ENCODE measurements around the gene ASS1. TPM values are rescaled to one million over a fixed set of nuclear protein-coding genes. Genes with fewer than 3 reads are reported as not detected.

ASS1 gene
- total and polyA plus RNA-seq, 7 donors = 31.0 to 74.4 (median 67.0) TPM

DNA sequence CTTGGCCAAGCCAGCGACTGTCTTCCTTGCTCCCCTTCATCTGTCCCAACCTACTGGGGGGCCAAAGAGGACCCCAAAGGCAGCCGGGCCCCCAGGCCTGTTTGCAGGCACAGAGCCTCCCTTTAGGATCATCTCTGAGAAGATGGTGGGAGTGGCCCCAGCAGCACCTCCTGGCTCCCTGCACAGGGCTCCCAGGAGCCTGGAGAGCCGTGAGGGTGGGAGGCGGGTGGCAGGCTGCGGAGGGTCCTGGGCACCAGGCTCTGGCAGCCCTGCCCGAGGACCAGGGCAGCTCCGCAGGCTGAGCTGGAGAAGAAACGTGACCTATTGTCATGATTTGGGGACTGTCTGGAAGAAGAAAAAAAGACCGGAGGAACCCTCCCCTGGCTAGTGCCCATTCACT, 33.4 kb downstream of the ASS1 start:
- intact Hi-C loops (cut with DNase I) = no loop called here
- 90 to 96% (median 93%) methylated on average over 9 of the region's 9 CpGs for WGBS, 3 donors
- no peak for DNase-seq
- TF ChIP-seq, protein P1, sequence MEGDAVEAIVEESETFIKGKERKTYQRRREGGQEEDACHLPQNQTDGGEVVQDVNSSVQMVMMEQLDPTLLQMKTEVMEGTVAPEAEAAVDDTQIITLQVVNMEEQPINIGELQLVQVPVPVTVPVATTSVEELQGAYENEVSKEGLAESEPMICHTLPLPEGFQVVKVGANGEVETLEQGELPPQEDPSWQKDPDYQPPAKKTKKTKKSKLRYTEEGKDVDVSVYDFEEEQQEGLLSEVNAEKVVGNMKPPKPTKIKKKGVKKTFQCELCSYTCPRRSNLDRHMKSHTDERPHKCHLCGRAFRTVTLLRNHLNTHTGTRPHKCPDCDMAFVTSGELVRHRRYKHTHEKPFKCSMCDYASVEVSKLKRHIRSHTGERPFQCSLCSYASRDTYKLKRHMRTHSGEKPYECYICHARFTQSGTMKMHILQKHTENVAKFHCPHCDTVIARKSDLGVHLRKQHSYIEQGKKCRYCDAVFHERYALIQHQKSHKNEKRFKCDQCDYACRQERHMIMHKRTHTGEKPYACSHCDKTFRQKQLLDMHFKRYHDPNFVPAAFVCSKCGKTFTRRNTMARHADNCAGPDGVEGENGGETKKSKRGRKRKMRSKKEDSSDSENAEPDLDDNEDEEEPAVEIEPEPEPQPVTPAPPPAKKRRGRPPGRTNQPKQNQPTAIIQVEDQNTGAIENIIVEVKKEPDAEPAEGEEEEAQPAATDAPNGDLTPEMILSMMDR (IDR thresholded peaks at IDR 0.05) = no peak
- no peaks in the 10 kb centered on the region for H3K9me3 ChIP-seq
- H3K36me3 ChIP-seq (ENCODE audit: insufficient read depth in 1 of 2, low read depth in 1 of 2) = peaks cover 0 to 2% of the 10 kb centered on the region in 2 donors
- H3K27ac ChIP-seq = no peak overlapping the region
- no peak overlapping the region for H3K4me3 ChIP-seq
- ATAC-seq = no peak
- no peaks in the 10 kb centered on the region for H3K4me1 ChIP-seq
- no peaks in the 10 kb centered on the region for H3K27me3 ChIP-seq (ENCODE audit: insufficient read depth in 3 of 3, low read length in 2 of 3)

DNA sequence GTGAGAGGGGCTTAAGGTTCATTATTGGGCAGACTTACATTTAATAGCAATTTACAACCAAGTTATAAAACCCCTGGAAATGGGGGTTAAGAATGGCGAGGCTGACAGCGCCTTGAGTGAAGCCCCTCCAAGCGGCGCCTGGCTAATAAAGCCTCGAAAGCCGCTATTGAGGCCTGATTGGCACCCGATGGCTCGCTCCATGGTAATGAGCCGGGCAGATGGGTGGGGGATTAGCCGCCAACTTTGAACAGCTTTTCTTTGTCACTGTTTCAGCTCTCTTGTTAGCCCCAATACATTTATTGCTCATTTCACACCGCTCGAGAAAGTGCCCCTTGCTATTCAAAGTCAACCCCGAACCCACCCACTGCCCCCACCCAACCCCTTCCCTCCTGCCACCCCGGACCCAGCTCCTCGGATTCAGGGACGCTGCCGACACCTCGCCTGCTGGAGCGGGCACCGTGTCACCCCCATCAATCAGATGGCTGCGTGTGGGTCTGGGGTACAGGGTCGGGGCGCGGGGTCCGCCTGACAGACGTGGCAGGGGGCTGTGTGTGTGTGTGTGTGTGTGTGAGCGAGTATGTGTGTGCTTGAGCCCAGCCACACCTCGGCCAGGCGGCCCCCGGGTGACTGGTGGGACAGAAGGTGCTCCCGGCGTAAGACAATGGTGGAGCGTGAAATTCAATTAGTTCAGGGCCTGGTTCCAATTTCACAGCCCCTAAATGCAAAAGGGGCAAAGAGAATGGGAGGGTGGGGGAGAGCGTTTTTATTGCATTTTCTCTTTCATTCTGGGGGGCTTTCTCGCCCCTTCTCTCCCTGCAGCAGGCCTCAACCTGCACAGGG, 34.2 kb downstream of the ASS1 start:
- H3K27me3 ChIP-seq (ENCODE audit: insufficient read depth in 3 of 3, low read length in 2 of 3) = no peaks in the 10 kb centered on the region
- intact Hi-C loops (cut with DNase I) = no loop called here
- ATAC-seq = no peak

DNA sequence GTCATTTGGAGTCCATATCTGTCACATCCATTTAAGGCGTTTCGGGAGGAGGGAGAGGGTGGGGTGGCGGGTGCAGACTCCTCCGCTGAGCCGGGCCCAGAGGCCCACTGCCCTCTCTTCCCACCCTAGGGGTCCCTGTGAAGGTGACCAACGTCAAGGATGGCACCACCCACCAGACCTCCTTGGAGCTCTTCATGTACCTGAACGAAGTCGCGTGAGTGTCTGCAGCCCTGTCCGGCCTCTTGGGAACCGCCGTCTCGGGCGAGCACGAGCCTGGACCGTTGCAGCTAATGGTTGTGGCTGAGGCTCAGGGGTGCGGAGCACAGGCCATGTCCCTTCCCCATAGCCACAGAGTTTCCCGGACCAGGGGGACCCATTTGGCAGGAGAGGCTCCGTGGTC, 34.8 kb downstream of the ASS1 start:
- no peaks in the 10 kb centered on the region for H3K9me3 ChIP-seq
- DNase-seq (no peak), ATAC-seq (no peak)
- H3K27me3 ChIP-seq (ENCODE audit: insufficient read depth in 3 of 3, low read length in 2 of 3) = no peaks in the 10 kb centered on the region
- no peaks in the 10 kb centered on the region for H3K4me1 ChIP-seq
- H3K27ac ChIP-seq = no peak overlapping the region
- intact Hi-C loops (cut with DNase I) = no loop called here
- H3K36me3 ChIP-seq (ENCODE audit: insufficient read depth in 1 of 2, low read depth in 1 of 2) = peaks cover 0 to 2% of the 10 kb centered on the region in 2 donors
- WGBS, 3 donors = 83 to 87% (median 86%) methylated on average over 19 of the region's 19 CpGs
- no peak overlapping the region for H3K4me3 ChIP-seq
- TF ChIP-seq, protein P1 (IDR thresholded peaks at IDR 0.05) = no peak

More for the DNA sequence above, 34.2 kb downstream of the ASS1 start:
- DNase-seq = no peak
- H3K4me1 ChIP-seq = no peaks in the 10 kb centered on the region
- 71 to 75% (median 74%) methylated on average over 35 of the region's 35 CpGs for WGBS, 3 donors
- H3K4me3 ChIP-seq = no peak overlapping the region
- H3K27ac ChIP-seq = no peak overlapping the region
- no peaks in the 10 kb centered on the region for H3K9me3 ChIP-seq
- peaks cover 0 to 2% of the 10 kb centered on the region in 2 donors for H3K36me3 ChIP-seq (ENCODE audit: insufficient read depth in 1 of 2, low read depth in 1 of 2)
- TF ChIP-seq, protein P1 (IDR thresholded peaks at IDR 0.05) = no peak

DNA sequence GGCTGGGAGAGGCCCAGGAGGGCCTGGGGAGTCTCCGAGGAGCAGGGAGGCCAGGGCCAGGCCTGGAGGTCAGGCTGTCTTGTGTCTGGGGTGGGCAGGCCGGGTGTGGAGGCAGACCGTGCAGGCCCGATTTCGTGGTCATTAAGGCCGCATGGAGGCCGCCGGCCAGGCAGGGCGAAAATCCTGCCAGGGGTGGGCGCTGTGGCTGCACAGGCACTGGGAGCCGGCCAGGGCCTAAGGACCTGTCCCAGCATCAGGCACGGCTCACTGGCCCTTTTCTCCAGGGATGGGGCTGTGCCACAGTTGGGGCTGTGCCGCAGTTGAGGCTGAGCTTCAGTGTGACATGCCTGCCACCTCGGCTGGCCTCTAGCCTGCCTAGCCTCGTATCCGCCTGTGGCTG, 35.9 kb downstream of the ASS1 start:
- no peaks in the 10 kb centered on the region for H3K27me3 ChIP-seq (ENCODE audit: insufficient read depth in 3 of 3, low read length in 2 of 3)
- TF ChIP-seq, protein P1 (IDR thresholded peaks at IDR 0.05) = no peak
- DNase-seq (no peak), ATAC-seq (peak in 1 of 4 donors; percentile 28)
- H3K4me3 ChIP-seq = no peak overlapping the region
- WGBS, 3 donors = 47 to 68% (median 62%) methylated on average over 16 of the region's 16 CpGs
- no peaks in the 10 kb centered on the region for H3K9me3 ChIP-seq
- intact Hi-C loops (cut with DNase I) = no loop called here
- H3K4me1 ChIP-seq = no peaks in the 10 kb centered on the region
- H3K36me3 ChIP-seq (ENCODE audit: insufficient read depth in 1 of 2, low read depth in 1 of 2) = peaks cover 0 to 2% of the 10 kb centered on the region in 2 donors
- no peak overlapping the region for H3K27ac ChIP-seq
